CD14-positive monocyte (primary cell): ENCODE measurements around the gene ANKRD44. TPM values are rescaled to one million over a fixed set of nuclear protein-coding genes. Genes with fewer than 3 reads are reported as not detected.

Experiments used
- DNase-seq, 3 donors: peaks; one replicate each; pipeline ENCODE4 v3.0.0-alpha.2; 2011 to 2022
- H2AFZ ChIP-seq: 2 replicates; pipeline ENCODE4 v1.6.0; 2012; ENCODE audit warnings: mild to moderate bottlenecking, low read depth, low read length, inconsistent platforms; ENCODE audit not compliant: insufficient read depth, poor library complexity, severe bottlenecking
- H3K27ac ChIP-seq, 2 donors: 1 replicate in 1 of 2; 2 replicates in 1 of 2; pipeline ENCODE4 v1.5.1; 2012 to 2013; ENCODE audit warnings: low read length in 2 of 2, control low read depth in 1 of 2, inconsistent platforms in 1 of 2, low read depth in 1 of 2, mild to moderate bottlenecking in 1 of 2
- H3K27me3 ChIP-seq, 2 donors: one replicate each; pipeline versions ENCODE4 v1.6.0 to v1.6.1; 2011 to 2013; ENCODE audit warnings: low read length in 2 of 2; ENCODE audit not compliant: control insufficient read depth in 2 of 2, insufficient read depth in 2 of 2
- H3K36me3 ChIP-seq, 2 donors: replicated peaks in 1 of 2; 1 replicate in 1 of 2; 2 replicates in 1 of 2; pipeline versions ENCODE4 v1.5.1 to v1.6.1; 2012 to 2013; ENCODE audit warnings: low read length in 2 of 2, control low read depth in 1 of 2, inconsistent platforms in 1 of 2, mild to moderate bottlenecking in 1 of 2; ENCODE audit not compliant: insufficient read depth in 2 of 2, control insufficient read depth in 1 of 2
- H3K4me1 ChIP-seq, 2 donors: 1 replicate in 1 of 2; 2 replicates in 1 of 2; pipeline versions ENCODE4 v1.5.1 to v1.6.1; 2012 to 2013; ENCODE audit warnings: low read length in 2 of 2, control low read depth in 1 of 2, inconsistent platforms in 1 of 2, mild to moderate bottlenecking in 1 of 2, moderate library complexity in 1 of 2; ENCODE audit not compliant: insufficient read depth in 2 of 2, control insufficient read depth in 1 of 2
- H3K4me2 ChIP-seq: replicated peaks from 2 replicates; pipeline ENCODE3; 2012; ENCODE audit warnings: low read length, moderate library complexity, mild to moderate bottlenecking; ENCODE audit not compliant: poor library complexity, severe bottlenecking; ENCODE audit errors: extremely low read depth
- H3K4me3 ChIP-seq, 3 experiments: fragments of 200-600 bp in 1 of 3; sonication (generic) in 1 of 3; replicated peaks in 1 of 3; 1 replicate in 2 of 3; 2 replicates in 1 of 3; pipeline ENCODE4 v1.5.1; 2011 to 2013; ENCODE audit warnings: low read length in 3 of 3, mild to moderate bottlenecking in 3 of 3, control low read depth in 2 of 3, low read depth in 2 of 3, inconsistent platforms in 1 of 3, moderate library complexity in 1 of 3
- H3K79me2 ChIP-seq: 2 replicates; pipeline ENCODE4 v1.6.0; 2012; ENCODE audit warnings: mild to moderate bottlenecking, control low read depth, inconsistent platforms, low read length, moderate library complexity; ENCODE audit not compliant: insufficient read depth
- H3K9ac ChIP-seq: 2 replicates; pipeline ENCODE4 v1.6.0; 2017; ENCODE audit warnings: low read length, mild to moderate bottlenecking; ENCODE audit not compliant: insufficient read depth, poor library complexity, severe bottlenecking
- H3K9me3 ChIP-seq, 2 donors: replicated peaks in 1 of 2; 1 replicate in 1 of 2; 2 replicates in 1 of 2; pipeline versions ENCODE4 v1.5.1 to v1.6.1; 2012 to 2013; ENCODE audit warnings: low read length in 2 of 2, control low read depth in 1 of 2; ENCODE audit not compliant: control insufficient read depth in 1 of 2, insufficient read depth in 1 of 2
- H4K20me1 ChIP-seq: 2 replicates; pipeline ENCODE4 v1.6.0; 2012; ENCODE audit warnings: mild to moderate bottlenecking, low read length, control low read depth, moderate library complexity; ENCODE audit not compliant: insufficient read depth
- H3K27ac Mint-ChIP-seq, 7 donors: one replicate each; pipeline ENCODE4 v1.8.0; 2020; ENCODE audit warnings: mild to moderate bottlenecking in 7 of 7, mixed read lengths in 7 of 7, moderate library complexity in 6 of 7, inconsistent platforms in 2 of 7
- H3K27me3 Mint-ChIP-seq, 3 donors: one replicate each; pipeline ENCODE4 v1.8.0; 2021 to 2022; ENCODE audit warnings: low read depth in 3 of 3, mild to moderate bottlenecking in 3 of 3, mixed read lengths in 3 of 3, moderate library complexity in 3 of 3, inconsistent platforms in 1 of 3
- H3K36me3 Mint-ChIP-seq, 2 donors: one replicate each; pipeline ENCODE4 v1.8.0; 2020; ENCODE audit warnings: mixed read lengths in 2 of 2, inconsistent platforms in 1 of 2, mild to moderate bottlenecking in 1 of 2
- H3K4me1 Mint-ChIP-seq: one replicate; pipeline ENCODE4 v1.8.0; 2020; ENCODE audit warnings: mild to moderate bottlenecking, mixed read lengths
- H3K4me3 Mint-ChIP-seq, 2 donors: one replicate each; pipeline ENCODE4 v1.8.0; 2020; ENCODE audit warnings: mild to moderate bottlenecking in 2 of 2, mixed read lengths in 2 of 2, moderate library complexity in 1 of 2
- H3K9me3 Mint-ChIP-seq, 7 donors: one replicate each; pipeline ENCODE4 v1.8.0; 2020 to 2022; ENCODE audit warnings: mixed read lengths in 7 of 7, mild to moderate bottlenecking in 6 of 7, moderate library complexity in 6 of 7, inconsistent platforms in 2 of 7
- CTCF ChIP-seq: fragments of 200-600 bp; IDR thresholded peaks from one replicate; pipeline ENCODE4 v1.8.0; 2022; ENCODE audit warnings: antibody characterized with exemption, mild to moderate bottlenecking
- WGBS: methylation state at CpG from one replicate; pipeline ENCODE4 v1.1.5; 2013; ENCODE audit warnings: missing lambda C conversion rate; ENCODE audit not compliant: insufficient coverage; 5-methylcytosine and 5-hydroxymethylcytosine counted together
- intact Hi-C, 2 donors: fragments of 100-400 bp; cut with micrococcal nuclease; formaldehyde crosslinking; loops; one replicate each; pipeline versions ENCODE4 v1.15.0 to v1.15.1; 2023
- polyA plus RNA-seq, 3 donors: library from polyadenylated mRNA; depleted of rRNA in 1 of 3; unstranded in 2 of 3; stranded (reverse) in 1 of 3; fragments of 300-500 nt in 2 of 3; fragments of >200 nt in 1 of 3; fragmentation: Illumina TruSeq in 2 of 3; gene quantifications; 1 replicate in 2 of 3; 2 replicates in 1 of 3; pipeline ENCODE4 v1.2.3, GENCODE V29; 2012 to 2021

Gene ANKRD44
- polyA plus RNA-seq, 3 donors: 55.7 to 91.9 (median 64.9) TPM

- peaks cover 88% of the 10 kb centered on the region for H3K79me2 ChIP-seq
- Mint-ChIP-seq H3K36me3 (peaks cover 57 to 64% of the 10 kb centered on the region in 2 donors), H3K4me1 (peaks cover 14% of the 10 kb centered on the region), H3K4me3 (no peak overlapping the region), H3K27me3 (no peaks in the 10 kb centered on the region), H3K9me3 (no peaks in the 10 kb centered on the region), H3K27ac (peak overlapping the region in 2 of 7 donors; percentile 23 to 37)
- DNase-seq: no peak
- peaks cover 100% of the 10 kb centered on the region for H4K20me1 ChIP-seq
- H3K9ac ChIP-seq: no peak overlapping the region
- H3K36me3 ChIP-seq: peaks cover 19 to 70% of the 10 kb centered on the region in 2 donors
- H2AFZ ChIP-seq: no peak overlapping the region
- 100% methylated on average over 1 of the region's 1 CpG for WGBS
- no peaks in the 10 kb centered on the region for H3K9me3 ChIP-seq
- no peak overlapping the region for H3K4me2 ChIP-seq
- no peak for TF ChIP-seq CTCF
- H3K27ac ChIP-seq: peak overlapping the region in 1 of 2 donors; percentile 20
- H3K4me3 ChIP-seq: no peak overlapping the region
- peaks cover 0 to 3% of the 10 kb centered on the region in 2 donors for H3K4me1 ChIP-seq
- H3K27me3 ChIP-seq: no peaks in the 10 kb centered on the region
- intact Hi-C loops: loop anchor here in 1 of 2 donors (10.0 kb wide), 1 partner anchor 192 kb away; no protein-coding TSS in a partner anchor
Measured at GRCh38 chr2:197182668-197183067, 127.9 kb downstream of the ANKRD44 start.

- TF ChIP-seq CTCF: no peak
- no peaks in the 10 kb centered on the region for H3K27me3 ChIP-seq
- no peak overlapping the region for H3K9ac ChIP-seq
- H3K4me2 ChIP-seq: no peak overlapping the region
- H3K27me3 Mint-ChIP-seq: no peaks in the 10 kb centered on the region
- H3K4me1 ChIP-seq: peaks cover 0 to 3% of the 10 kb centered on the region in 2 donors
- peak overlapping the region in 1 of 7 donors; percentile 29 for H3K27ac Mint-ChIP-seq
- no peak overlapping the region for H3K4me3 Mint-ChIP-seq
- peaks cover 19 to 70% of the 10 kb centered on the region in 2 donors for H3K36me3 ChIP-seq
- no peak overlapping the region for H2AFZ ChIP-seq
- intact Hi-C loops: loop anchor here in 1 of 2 donors (10.0 kb wide), 1 partner anchor 193 kb away; no protein-coding TSS in a partner anchor
- DNase-seq: no peak
- no peaks in the 10 kb centered on the region for H3K9me3 Mint-ChIP-seq
- H3K4me3 ChIP-seq: no peak overlapping the region
- WGBS: 96% methylated on average over 3 of the region's 5 CpGs
- H3K9me3 ChIP-seq: no peaks in the 10 kb centered on the region
- H3K27ac ChIP-seq: no peak overlapping the region
- H3K79me2 ChIP-seq: peaks cover 87% of the 10 kb centered on the region
- H3K4me1 Mint-ChIP-seq: peaks cover 16% of the 10 kb centered on the region
- peaks cover 100% of the 10 kb centered on the region for H4K20me1 ChIP-seq
- H3K36me3 Mint-ChIP-seq: peaks cover 54 to 64% of the 10 kb centered on the region in 2 donors
Measured at GRCh38 chr2:197181491-197181890, 129.1 kb downstream of the ANKRD44 start.
